Mesendoderm (in vitro differentiated cells): ENCODE measurements around the gene AKAP12.

Experiments
- DNase-seq: peaks from one replicate; pipeline ENCODE4 v3.0.0; 2013
- H2AK5ac ChIP-seq: 2 replicates; pipeline ENCODE4 v1.6.1; 2013; ENCODE audit warnings: low read length, inconsistent platforms
- H2BK120ac ChIP-seq: 2 replicates; pipeline ENCODE4 v1.6.1; 2013; ENCODE audit warnings: low read depth, mild to moderate bottlenecking, low read length, moderate library complexity, mixed read lengths
- H2BK15ac ChIP-seq: replicated peaks from 2 replicates; pipeline ENCODE4 v1.6.1; 2013; ENCODE audit warnings: low read depth, mild to moderate bottlenecking, moderate library complexity
- H2BK5ac ChIP-seq: 2 replicates; pipeline ENCODE4 v1.6.1; 2013; ENCODE audit warnings: low read length, inconsistent platforms
- H3K18ac ChIP-seq: 2 replicates; pipeline ENCODE4 v1.6.1; 2013; ENCODE audit warnings: mild to moderate bottlenecking, low read length, mixed read lengths
- H3K23ac ChIP-seq: one replicate; pipeline ENCODE4 v1.6.1; 2013; ENCODE audit warnings: low read length
- H3K27ac ChIP-seq: 2 replicates; pipeline ENCODE4 v1.5.1; 2013; ENCODE audit warnings: low read depth, mild to moderate bottlenecking, inconsistent platforms, low read length, moderate library complexity
- H3K27me3 ChIP-seq: 2 replicates; pipeline ENCODE4 v1.6.1; 2013; ENCODE audit warnings: low read length, control low read depth, mild to moderate bottlenecking, inconsistent platforms; ENCODE audit not compliant: insufficient read depth, poor library complexity
- H3K36me3 ChIP-seq: 2 replicates; pipeline ENCODE4 v1.6.1; 2013; ENCODE audit warnings: low read length, inconsistent platforms; ENCODE audit not compliant: control insufficient read depth, insufficient read depth
- H3K4ac ChIP-seq: one replicate; pipeline ENCODE4 v1.6.1; 2013; ENCODE audit warnings: low read depth, mild to moderate bottlenecking, low read length, moderate library complexity
- H3K4me1 ChIP-seq: 2 replicates; pipeline ENCODE4 v1.6.1; 2013; ENCODE audit warnings: low read depth, low read length, inconsistent platforms; ENCODE audit not compliant: control insufficient read depth
- H3K4me2 ChIP-seq: 2 replicates; pipeline ENCODE4 v1.6.1; 2013; ENCODE audit warnings: low read length
- H3K4me3 ChIP-seq: 2 replicates; pipeline ENCODE4 v1.5.1; 2013; ENCODE audit warnings: mild to moderate bottlenecking, low read length
- H3K56ac ChIP-seq: one replicate; pipeline ENCODE4 v1.6.1; 2013; ENCODE audit warnings: low read length
- H3K79me1 ChIP-seq: 2 replicates; pipeline ENCODE4 v1.6.1; 2013; ENCODE audit warnings: low read length, inconsistent platforms
- H3K79me2 ChIP-seq: 2 replicates; pipeline ENCODE4 v1.6.1; 2013; ENCODE audit warnings: mild to moderate bottlenecking, low read length; ENCODE audit not compliant: control insufficient read depth, insufficient read depth
- H3K9ac ChIP-seq: 2 replicates; pipeline ENCODE4 v1.6.1; 2013; ENCODE audit warnings: low read length, inconsistent platforms
- H4K5ac ChIP-seq: one replicate; pipeline ENCODE4 v1.6.1; 2013; ENCODE audit warnings: low read length
- H4K8ac ChIP-seq: one replicate; pipeline ENCODE4 v1.6.1; 2013; ENCODE audit warnings: low read depth, mild to moderate bottlenecking, control low read depth, low read length, moderate library complexity
- whole genome bisulfite sequencing: extraction: QIAGEN DNeasy Blood & Tissue Kit; methylation state at CpG from one replicate; pipeline ENCODE4 v1.1.7; 2013; ENCODE audit warnings: low lambda C conversion rate, missing lambda C conversion rate; ENCODE audit not compliant: insufficient coverage; ENCODE audit errors: extremely low coverage; 5-methylcytosine and 5-hydroxymethylcytosine counted together

The AKAP12 gene

GRCh38 chr6:151285122-151285521, 45.4 kb downstream of the AKAP12 start:
- H2BK5ac ChIP-seq, result no peak overlapping the region
- no peaks in the 10 kb centered on the region for H3K36me3 ChIP-seq
- H3K9ac ChIP-seq, result no peak overlapping the region
- H3K79me2 ChIP-seq, result peaks cover 9% of the 10 kb centered on the region
- no peak overlapping the region for H3K27ac ChIP-seq
- H3K27me3 ChIP-seq, result no peaks in the 10 kb centered on the region
- H3K79me1 ChIP-seq, result peaks cover 11% of the 10 kb centered on the region
- H3K4me3 ChIP-seq, result no peak overlapping the region
- no peaks in the 10 kb centered on the region for H3K4me1 ChIP-seq
- H4K5ac ChIP-seq, result no peak overlapping the region
- H2AK5ac ChIP-seq, result no peak overlapping the region
- no peak overlapping the region for H3K4me2 ChIP-seq
- no peak overlapping the region for H3K18ac ChIP-seq
- no peak overlapping the region for H4K8ac ChIP-seq
- no peak overlapping the region for H2BK120ac ChIP-seq
- no peak for DNase-seq
- no peak overlapping the region for H2BK15ac ChIP-seq
- no peak overlapping the region for H3K4ac ChIP-seq
- no peak overlapping the region for H3K56ac ChIP-seq
- H3K23ac ChIP-seq, result no peak overlapping the region

- H3K4ac ChIP-seq, result no peak overlapping the region
- no peak overlapping the region for H3K56ac ChIP-seq
- DNase-seq, result no peak
- no peak overlapping the region for H2BK5ac ChIP-seq
- no peak overlapping the region for H3K23ac ChIP-seq
- H2BK120ac ChIP-seq, result no peak overlapping the region
- H3K27ac ChIP-seq, result no peak overlapping the region
- H3K27me3 ChIP-seq, result no peaks in the 10 kb centered on the region
- no peak overlapping the region for H3K9ac ChIP-seq
- no peaks in the 10 kb centered on the region for H3K36me3 ChIP-seq
- H3K4me1 ChIP-seq, result peaks cover 3% of the 10 kb centered on the region
- H2AK5ac ChIP-seq, result no peak overlapping the region
- no CpG with 5 or more reads among the region's 7 CpGs for WGBS
- no peak overlapping the region for H4K5ac ChIP-seq
- peaks cover 10% of the 10 kb centered on the region for H3K79me2 ChIP-seq
- no peak overlapping the region for H4K8ac ChIP-seq
- no peak overlapping the region for H3K18ac ChIP-seq
- no peak overlapping the region for H3K4me3 ChIP-seq
- no peak overlapping the region for H3K4me2 ChIP-seq
- H2BK15ac ChIP-seq, result no peak overlapping the region
- H3K79me1 ChIP-seq, result peaks cover 13% of the 10 kb centered on the region
Measured at GRCh38 chr6:151286214-151286613, 46.4 kb downstream of the AKAP12 start.

GRCh38 chr6:151288712-151289398, 49.1 kb downstream of the AKAP12 start:
- Histone ChIP-seq H2BK15ac (no peak overlapping the region), H4K5ac (no peak overlapping the region), H3K56ac (no peak overlapping the region), H2BK120ac (no peak overlapping the region), H3K4me2 (no peak overlapping the region), H4K8ac (no peak overlapping the region), H2BK5ac (no peak overlapping the region), H3K36me3 (no peaks in the 10 kb centered on the region), H2AK5ac (no peak overlapping the region), H3K79me2 (peaks cover 9% of the 10 kb centered on the region), H3K9ac (no peak overlapping the region), H3K79me1 (peaks cover 13% of the 10 kb centered on the region), H3K27ac (no peak overlapping the region), H3K4me3 (no peak overlapping the region), H3K27me3 (no peaks in the 10 kb centered on the region), H3K18ac (no peak overlapping the region), H3K4ac (no peak overlapping the region), H3K23ac (no peak overlapping the region), H3K4me1 (peaks cover 5% of the 10 kb centered on the region)
- DNase-seq, result no peak
- WGBS, result no CpG with 5 or more reads among the region's 10 CpGs

GRCh38 chr6:151289399-151290007, 49.7 kb downstream of the AKAP12 start:
- Histone ChIP-seq H3K23ac (no peak overlapping the region), H3K79me1 (peaks cover 10% of the 10 kb centered on the region), H3K36me3 (no peaks in the 10 kb centered on the region), H2AK5ac (no peak overlapping the region), H3K56ac (no peak overlapping the region), H4K8ac (no peak overlapping the region), H3K4me2 (no peak overlapping the region), H3K4me3 (no peak overlapping the region), H3K18ac (no peak overlapping the region), H4K5ac (no peak overlapping the region), H2BK120ac (no peak overlapping the region), H2BK15ac (no peak overlapping the region), H3K79me2 (peaks cover 6% of the 10 kb centered on the region), H3K4ac (no peak overlapping the region), H3K27ac (no peak overlapping the region), H2BK5ac (no peak overlapping the region), H3K9ac (no peak overlapping the region), H3K4me1 (peaks cover 5% of the 10 kb centered on the region), H3K27me3 (no peaks in the 10 kb centered on the region)
- no CpG with 5 or more reads among the region's 2 CpGs for WGBS
- DNase-seq, result no peak

GRCh38 chr6:151290877-151291721, 51.3 kb downstream of the AKAP12 start:
- WGBS, result no CpG with 5 or more reads among the region's 11 CpGs
- H3K79me1 ChIP-seq, result peaks cover 11% of the 10 kb centered on the region
- no peak overlapping the region for H4K5ac ChIP-seq
- no peak overlapping the region for H2BK120ac ChIP-seq
- no peaks in the 10 kb centered on the region for H3K27me3 ChIP-seq
- peaks cover 5% of the 10 kb centered on the region for H3K4me1 ChIP-seq
- no peak overlapping the region for H3K18ac ChIP-seq
- H2BK15ac ChIP-seq, result no peak overlapping the region
- no peak overlapping the region for H3K23ac ChIP-seq
- H3K9ac ChIP-seq, result no peak overlapping the region
- H3K4me2 ChIP-seq, result no peak overlapping the region
- H3K79me2 ChIP-seq, result peaks cover 6% of the 10 kb centered on the region
- no peak overlapping the region for H3K4ac ChIP-seq
- no peak overlapping the region for H4K8ac ChIP-seq
- H3K4me3 ChIP-seq, result no peak overlapping the region
- DNase-seq, result peak; percentile 71
- no peak overlapping the region for H2BK5ac ChIP-seq
- H3K56ac ChIP-seq, result no peak overlapping the region
- H2AK5ac ChIP-seq, result no peak overlapping the region
- no peaks in the 10 kb centered on the region for H3K36me3 ChIP-seq
- H3K27ac ChIP-seq, result peak overlapping the region; percentile 18
